ENCODE results near the gene PTBP1. TPM values are rescaled to one million over a fixed set of nuclear protein-coding genes. Genes with fewer than 3 reads are reported as not detected.

The PTBP1 gene
- total and polyA plus RNA-seq, 2 of the 13 experiments (the other 11 are each of a cell fraction or from before 2014, with no cell fraction given) = 195 to 288 TPM

DNA sequence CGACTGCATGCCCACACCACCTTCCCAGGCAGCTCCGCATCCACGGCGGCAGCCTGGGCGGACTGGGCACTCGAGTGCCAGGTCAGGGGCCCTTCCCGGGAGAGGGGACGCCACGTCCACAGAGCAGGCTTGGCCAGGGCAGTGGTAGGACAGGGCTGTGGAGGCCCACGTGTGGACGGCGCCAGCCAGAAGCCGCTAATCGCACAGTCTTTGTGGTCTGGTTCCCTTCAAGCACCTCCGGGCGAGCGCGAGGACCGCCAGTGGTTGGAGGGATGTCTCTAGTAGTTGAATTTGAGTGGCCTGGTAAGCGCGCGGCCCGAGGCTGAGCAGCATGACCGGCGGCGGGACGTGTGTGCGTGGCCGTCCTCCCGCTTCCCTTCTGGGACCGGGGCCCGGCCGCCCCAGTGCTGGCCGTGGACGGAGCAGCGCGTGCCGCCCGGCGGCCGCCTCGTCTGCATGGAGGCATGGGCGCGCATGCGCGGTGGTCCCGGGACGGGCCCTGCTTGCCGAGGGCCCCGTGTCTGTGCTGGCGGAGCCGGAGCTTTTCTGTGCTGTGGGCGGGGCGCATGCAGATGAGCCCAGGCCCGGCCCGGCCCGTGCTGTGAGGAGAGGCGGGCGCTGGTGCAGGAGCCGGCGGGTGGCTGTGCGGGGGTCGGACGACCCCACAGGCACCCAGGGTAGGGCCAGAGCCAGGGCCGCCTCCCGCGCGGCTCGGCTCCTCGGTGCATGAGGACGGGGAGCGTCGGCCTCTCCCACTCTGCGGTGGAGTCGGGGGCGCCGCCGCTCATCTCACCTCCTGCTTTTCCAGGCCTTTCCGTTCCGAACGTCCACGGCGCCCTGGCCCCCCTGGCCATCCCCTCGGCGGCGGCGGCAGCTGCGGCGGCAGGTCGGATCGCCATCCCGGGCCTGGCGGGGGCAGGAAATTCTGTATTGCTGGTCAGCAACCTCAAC is 8.6 kb downstream of the PTBP1 start (continued):
- TF ChIP-seq ETV5 (CRISPR knock-in tag; IDR thresholded peaks at IDR 0.05; ENCODE audit: borderline replicate concordance) (no peak), AGO2 (optimal IDR thresholded peaks at IDR 0.05; ENCODE audit: low read depth, low read length) (peak; percentile 95), RBFOX2 (IDR thresholded peaks at IDR 0.05; ENCODE audit: low read depth, low read length) (peak; percentile 79), ZNF775 (CRISPR knock-in tag; IDR thresholded peaks at IDR 0.05; ENCODE audit: borderline replicate concordance) (no peak), STAG1 (CRISPR knock-in tag; IDR thresholded peaks at IDR 0.05) (no peak), RBM22 (optimal IDR thresholded peaks at IDR 0.05; ENCODE audit: low read length) (peak; percentile 86), ZEB1 (IDR thresholded peaks at IDR 0.05; ENCODE audit: insufficient replicate concordance, low read depth) (no peak), POLR2G (IDR thresholded peaks at IDR 0.05; ENCODE audit: low read depth, low read length) (0 out of 2 replicates have a peak, but pooled peaks have one; percentile 1), HOXA3 (CRISPR knock-in tag; IDR thresholded peaks at IDR 0.05) (0 out of 2 replicates have a peak, but pooled peaks have one; percentile 47), JUNB (CRISPR knock-in tag; IDR thresholded peaks at IDR 0.05; ENCODE audit: borderline replicate concordance) (no peak), ZNF766 (CRISPR knock-in tag; IDR thresholded peaks at IDR 0.05; ENCODE audit: borderline replicate concordance) (no peak), ZNF761 (CRISPR knock-in tag; conservative IDR thresholded peaks at IDR 0.05) (no peak), XRCC5 (optimal IDR thresholded peaks at IDR 0.05; ENCODE audit: low read length) (no peak)
- TF ChIP-seq, protein P1, sequence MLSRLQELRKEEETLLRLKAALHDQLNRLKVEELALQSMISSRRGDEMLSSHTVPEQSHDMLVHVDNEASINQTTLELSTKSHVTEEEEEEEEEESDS (CRISPR knock-in tag; IDR thresholded peaks at IDR 0.05; ENCODE audit: borderline replicate concordance) = no peak
- TF ChIP-seq, protein P2, sequence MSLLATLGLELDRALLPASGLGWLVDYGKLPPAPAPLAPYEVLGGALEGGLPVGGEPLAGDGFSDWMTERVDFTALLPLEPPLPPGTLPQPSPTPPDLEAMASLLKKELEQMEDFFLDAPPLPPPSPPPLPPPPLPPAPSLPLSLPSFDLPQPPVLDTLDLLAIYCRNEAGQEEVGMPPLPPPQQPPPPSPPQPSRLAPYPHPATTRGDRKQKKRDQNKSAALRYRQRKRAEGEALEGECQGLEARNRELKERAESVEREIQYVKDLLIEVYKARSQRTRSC (CRISPR knock-in tag; IDR thresholded peaks at IDR 0.05; ENCODE audit: low read depth) = no peak
- TF ChIP-seq, protein P3, sequence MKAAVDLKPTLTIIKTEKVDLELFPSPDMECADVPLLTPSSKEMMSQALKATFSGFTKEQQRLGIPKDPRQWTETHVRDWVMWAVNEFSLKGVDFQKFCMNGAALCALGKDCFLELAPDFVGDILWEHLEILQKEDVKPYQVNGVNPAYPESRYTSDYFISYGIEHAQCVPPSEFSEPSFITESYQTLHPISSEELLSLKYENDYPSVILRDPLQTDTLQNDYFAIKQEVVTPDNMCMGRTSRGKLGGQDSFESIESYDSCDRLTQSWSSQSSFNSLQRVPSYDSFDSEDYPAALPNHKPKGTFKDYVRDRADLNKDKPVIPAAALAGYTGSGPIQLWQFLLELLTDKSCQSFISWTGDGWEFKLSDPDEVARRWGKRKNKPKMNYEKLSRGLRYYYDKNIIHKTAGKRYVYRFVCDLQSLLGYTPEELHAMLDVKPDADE (CRISPR knock-in tag; IDR thresholded peaks at IDR 0.05) = no peak
